Left renal pelvis (tissue), 4 donors: ENCODE measurements around the gene MRPL49. TPM values are rescaled to one million over a fixed set of nuclear protein-coding genes. Genes with fewer than 3 reads are reported as not detected.
"Not testable (repeated sequence)": the region's sequence is repeated elsewhere in the genome, so short reads cannot be mapped to it uniquely, and the experiment has no call there.

ENCODE experiments used
- DNase-seq, 4 donors: peaks; one replicate each; pipeline ENCODE4 v3.0.0-alpha.2; 2013; ENCODE audit warnings: low read depth in 4 of 4, low spot score in 3 of 4
- polyA plus RNA-seq, 4 donors: library from polyadenylated mRNA; unstranded; fragments of 120-200 nt; gene quantifications; one replicate each; pipeline ENCODE4 v1.2.1, GENCODE V29; 2013; ENCODE audit not compliant: insufficient read length in 4 of 4

The MRPL49 gene
- polyA plus RNA-seq, 4 donors, result 36.9 to 59.1 (median 56.3) TPM

GRCh38 chr11:65132238-65132987, 10.3 kb downstream of the MRPL49 start:
- DNase-seq, result no peak

- DNase-seq, result no peak
These were observed 11.0 kb downstream of the MRPL49 start for GRCh38 chr11:65132988-65133700.

DNA sequence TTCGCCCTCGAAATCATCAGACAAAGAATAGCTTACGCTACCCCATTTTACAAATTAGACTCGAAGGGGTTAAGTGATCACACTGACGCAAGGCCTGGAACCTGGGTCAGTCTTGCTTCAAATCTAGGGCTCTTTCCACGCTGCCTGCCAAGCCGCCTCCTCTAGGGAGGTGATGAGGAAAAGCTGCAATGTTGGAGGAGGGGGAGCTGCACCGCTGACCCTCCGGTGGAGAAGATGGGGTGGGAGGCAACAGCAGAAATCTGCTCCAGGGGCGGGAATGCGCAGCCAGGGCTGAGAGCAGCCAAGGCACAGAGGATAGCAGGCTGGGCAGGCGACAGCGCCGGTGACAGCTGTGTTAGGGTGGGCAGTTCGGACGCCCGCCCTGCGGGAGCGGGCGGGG, 11.6 kb downstream of the MRPL49 start:
- DNase-seq, result no peak

- peak in 2 of 4 donors; percentile 81 to 91 for DNase-seq
These were observed 12.3 kb downstream of the MRPL49 start, which contains the start of gene SYVN1 for GRCh38 chr11:65134240-65134951. Gene SYVN1 (minus strand): TSS chr11:65134519. CDS start chr11:65133601, 918 bp downstream.

DNA sequence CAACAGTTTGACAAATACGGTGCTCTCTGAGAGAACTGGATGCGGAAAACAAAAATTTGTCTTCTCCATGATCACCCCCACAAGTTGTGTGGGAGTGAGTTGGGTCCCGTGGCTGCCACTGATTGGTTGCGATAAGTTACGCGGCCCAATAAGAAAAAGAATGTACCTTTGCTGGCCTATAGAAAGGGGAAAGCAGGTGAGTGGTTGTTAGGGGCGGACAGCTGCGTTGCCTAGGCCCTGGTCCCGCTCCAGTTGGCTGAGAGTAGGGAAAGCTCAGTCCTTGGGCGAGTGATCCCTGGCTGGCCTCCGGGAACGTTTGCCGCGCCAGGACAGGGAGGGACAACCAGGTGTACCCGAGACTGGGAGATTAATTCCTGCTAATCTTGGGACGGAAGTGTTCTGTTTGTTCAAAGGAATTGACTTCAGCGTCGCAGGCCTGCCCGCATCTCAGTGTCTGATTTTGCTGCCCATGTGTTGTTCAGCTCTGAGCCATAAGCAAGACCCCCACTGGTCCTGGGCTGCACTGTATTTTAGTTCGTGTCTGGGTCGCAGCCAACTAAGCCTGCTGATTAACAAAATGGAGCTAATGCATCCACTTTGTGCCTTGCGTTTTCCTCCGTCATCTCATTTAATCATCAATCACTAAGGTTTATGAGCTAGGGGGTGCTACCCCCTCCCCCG, 13.0 kb downstream of the MRPL49 start:
- DNase-seq, result peak in 3 of 4 donors; percentile 89 to 92 (median 91)

GRCh38 chr11:65135633-65136145, 13.6 kb downstream of the MRPL49 start:
- no peak for DNase-seq

- DNase-seq, result no peak
These were observed 14.5 kb downstream of the MRPL49 start for GRCh38 chr11:65136515-65137096.

DNA sequence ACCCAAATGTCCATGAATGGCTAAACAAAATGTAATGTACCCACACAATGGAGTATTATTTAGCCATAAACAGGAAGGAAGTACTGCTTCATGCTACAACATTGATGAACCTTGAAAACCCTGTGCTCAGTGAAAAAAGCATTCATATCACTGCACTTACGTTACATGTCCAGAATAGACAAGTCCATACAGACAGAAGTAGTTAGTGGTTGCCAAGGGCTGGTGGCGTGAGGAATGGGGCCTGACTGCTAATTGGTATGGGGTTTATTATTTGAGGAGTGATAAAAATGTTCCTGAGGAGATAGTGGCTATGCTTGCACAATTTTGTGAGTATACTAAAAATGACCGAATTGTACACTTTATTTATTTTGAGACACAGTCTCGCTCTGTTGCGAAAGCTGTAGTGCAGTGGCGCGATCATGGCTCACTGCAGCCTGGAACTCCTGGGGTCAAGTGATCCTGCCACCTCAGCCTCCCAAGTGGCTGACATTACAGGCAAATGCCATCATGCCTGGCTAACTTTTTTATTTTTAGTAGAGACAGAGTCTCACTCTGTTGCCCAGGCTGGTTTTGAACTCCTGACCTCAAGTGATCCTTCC, 19.9 kb downstream of the MRPL49 start:
- no peak for DNase-seq

DNA sequence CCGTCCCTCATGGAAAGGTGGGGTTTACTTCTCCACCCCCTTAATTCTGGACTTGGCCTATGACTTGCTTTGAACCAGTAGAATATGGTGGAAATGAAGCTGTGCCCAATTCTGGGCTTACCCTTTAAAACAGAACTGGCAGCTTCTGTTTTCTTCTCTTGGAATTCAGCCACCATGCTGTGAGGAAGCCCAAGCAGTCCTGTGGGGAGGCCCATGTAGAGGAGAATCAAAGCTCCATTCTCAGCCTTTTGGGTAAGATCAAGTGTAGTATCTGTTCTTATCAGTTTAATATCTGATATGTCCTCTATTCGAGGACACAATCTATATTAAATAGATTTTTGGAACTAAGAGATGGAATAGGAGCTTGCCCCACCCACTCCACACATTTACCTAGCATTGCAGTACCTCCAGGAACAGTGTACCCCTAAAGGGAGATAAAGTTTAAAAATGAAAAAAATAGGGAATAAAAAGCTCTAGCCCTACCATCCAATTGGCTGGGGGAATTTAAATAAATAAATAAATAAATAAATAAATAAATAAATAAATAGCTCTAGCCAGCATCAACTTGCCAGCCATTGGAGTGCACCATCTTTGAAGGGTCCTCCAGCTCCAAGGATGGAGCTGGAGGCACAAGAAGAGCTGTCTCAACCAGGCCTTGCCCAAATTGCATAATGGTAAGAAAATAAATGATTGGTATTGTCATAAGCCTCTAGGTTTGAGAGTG, 25.4 kb downstream of the MRPL49 start:
- DNase-seq, result no peak

GRCh38 chr11:65148657-65149056, 26.5 kb downstream of the MRPL49 start:
- no peak for DNase-seq

- not testable (repeated sequence) for DNase-seq
These were observed 28.0 kb downstream of the MRPL49 start for GRCh38 chr11:65150131-65150508.

DNA sequence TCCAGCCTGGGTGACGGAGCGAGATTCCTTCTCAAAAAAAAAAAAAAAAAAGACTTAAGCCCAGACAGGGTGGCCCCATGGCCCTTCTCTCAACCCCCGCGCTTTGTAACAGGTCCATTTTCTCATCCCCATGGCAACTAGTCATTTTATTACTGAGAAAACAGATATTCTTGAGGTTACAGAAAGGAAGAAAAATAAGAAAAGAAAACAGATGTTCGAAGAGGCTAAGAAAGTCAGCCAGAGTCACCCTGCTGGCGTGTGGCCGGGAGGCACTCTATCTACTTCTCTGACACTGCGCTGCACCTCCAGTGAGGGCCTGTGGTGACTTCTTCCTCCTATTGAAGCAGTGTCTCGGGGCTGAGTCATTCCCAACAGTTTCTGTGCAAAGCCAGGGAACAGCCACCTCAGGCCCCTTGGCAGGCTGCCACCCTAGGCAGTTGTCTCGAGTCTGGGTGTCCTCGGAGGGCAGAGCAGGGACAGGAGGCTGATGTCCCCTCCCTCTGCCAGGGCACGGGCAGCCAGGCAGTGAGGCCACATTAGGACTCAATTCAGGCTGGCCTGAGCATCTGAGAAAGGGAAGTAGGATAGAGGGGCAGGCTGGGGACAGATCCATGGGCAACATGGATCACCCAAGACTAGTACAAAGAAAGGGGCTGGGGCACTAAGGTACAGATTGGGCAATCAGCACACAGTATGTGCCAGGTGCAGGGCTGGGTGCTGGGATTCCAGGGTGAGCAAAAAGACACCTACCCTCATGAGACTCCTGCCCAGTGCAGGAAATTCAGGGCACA, 28.6 kb downstream of the MRPL49 start:
- DNase-seq, result peak in 1 of 4 donors; percentile 29

GRCh38 chr11:65151331-65151899, 29.3 kb downstream of the MRPL49 start:
- DNase-seq, result no peak

- no peak for DNase-seq
These were observed 30.0 kb downstream of the MRPL49 start for GRCh38 chr11:65152122-65152521.

- DNase-seq, result no peak
These were observed 34.1 kb downstream of the MRPL49 start for GRCh38 chr11:65156256-65156655.

DNA sequence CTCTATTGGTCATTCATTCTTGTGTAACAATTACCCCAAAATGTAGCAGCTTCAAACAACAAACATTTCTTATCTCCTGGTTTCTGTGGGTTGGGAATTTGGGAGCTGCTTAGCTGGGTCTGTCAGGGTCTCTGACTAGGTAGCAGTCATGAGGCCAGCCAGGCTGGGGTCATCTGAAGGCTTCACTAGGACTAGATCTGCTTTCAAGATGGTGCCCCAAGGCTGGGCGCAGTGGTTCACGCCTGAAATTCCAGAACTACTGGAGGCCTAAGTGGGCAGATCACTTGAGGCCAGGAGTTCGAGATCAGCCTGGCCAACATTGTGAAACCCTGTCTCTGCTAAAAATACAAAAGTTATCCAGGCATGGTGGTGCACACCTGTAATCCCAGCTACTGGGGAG, 34.8 kb downstream of the MRPL49 start:
- no peak for DNase-seq

GRCh38 chr11:65157336-65157735, 35.2 kb downstream of the MRPL49 start:
- no peak for DNase-seq

DNA sequence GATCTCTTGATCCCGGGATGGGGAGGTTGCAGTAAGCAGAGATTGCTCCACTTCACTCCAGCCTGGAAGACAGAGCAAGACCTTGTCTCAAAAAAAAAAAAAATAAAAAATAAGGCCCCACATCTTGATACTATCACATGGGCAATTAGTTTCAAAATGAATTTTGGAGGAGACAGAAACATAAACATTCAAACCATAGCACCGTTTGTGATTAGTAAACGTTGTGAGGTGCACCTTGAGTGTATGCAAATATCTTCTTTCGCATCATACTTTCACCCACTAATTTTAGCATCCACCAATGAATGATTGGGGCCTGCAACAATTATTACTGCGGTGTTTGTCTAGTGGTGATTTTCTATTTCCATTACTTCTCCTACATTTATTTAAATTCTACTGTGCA, 36.9 kb downstream of the MRPL49 start:
- no peak for DNase-seq
